ENCODE measurements around the gene TYSND1.
A peak's percentile ranks its signal among the peaks of the same experiment; 100 is the strongest.
"Not testable (repeated sequence)": the region's sequence is repeated elsewhere in the genome, so short reads cannot be mapped to it uniquely, and the experiment has no call there.

TYSND1 gene

DNA sequence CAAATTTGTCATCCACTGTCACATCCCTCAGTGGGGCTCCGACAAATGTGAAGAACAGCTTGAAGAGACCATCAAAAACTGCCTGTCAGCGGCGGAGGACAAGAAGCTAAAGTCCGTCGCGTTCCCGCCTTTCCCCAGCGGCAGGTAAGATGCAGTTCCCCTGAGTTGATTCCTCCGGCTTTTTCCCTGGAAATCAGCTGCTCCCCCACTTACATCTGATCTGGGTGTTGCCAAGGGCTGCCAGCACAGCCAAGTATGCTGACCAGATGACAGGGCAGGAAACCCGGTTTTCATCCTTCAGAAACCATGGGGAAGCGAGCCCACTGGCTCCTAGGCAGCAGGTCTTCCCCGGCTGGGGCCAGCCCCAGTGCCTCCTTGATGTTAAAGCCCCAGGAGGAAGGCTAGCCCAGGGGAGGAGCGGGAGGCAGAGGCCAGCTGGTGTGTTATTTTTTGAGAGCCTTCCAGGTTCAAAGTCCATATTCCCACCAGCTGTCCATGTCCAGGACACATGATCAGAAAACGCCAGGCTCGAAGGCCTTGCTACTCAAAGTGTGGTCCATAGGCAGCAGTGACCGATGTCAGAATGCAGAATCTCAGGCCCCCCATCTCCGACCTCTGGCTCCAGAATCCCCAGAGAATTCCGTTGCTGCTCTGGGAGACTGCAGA, 37.3 kb downstream of the TYSND1 start:
- no peak for DNase-seq (ENCODE audit: low spot score)

DNA sequence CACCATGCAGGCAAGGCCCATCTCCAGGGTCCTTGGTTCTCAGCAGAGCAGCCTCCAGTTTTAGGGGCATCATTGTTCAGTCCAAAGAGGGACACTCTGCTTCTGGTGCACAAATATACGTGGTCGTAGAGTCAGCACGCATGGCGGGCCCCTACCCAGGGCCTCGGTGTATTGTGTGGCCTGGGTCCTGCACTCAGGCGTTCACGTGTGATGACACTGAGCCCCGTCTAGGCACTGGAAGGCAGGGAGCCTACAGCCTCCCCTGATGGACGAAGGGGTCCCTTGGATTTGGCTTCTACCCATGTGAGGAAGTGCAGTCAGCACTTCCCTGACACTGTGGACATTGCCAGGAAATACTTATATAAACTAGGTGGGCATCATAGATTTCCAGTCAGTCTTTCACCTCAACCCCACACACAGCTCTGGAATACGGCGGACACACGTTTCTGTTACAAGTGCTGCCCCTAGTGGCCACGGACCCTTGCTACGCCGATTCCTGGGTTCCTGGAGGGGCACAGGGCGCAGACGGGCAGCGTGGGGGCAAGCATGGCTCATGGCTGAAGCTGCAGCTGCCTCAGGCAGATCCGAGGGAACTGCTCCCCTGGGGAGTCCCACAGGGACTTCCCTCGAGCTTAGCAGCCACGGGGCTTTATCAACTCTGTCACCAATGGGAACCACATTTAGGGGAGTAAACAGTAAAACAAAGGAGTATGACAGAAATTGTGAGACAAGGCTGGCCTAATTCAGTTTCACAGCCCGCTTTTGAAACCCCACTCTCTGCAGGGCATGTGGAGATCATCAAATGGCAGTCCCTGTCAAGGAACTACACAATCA, 39.3 kb downstream of the TYSND1 start:
- no peak for DNase-seq (ENCODE audit: low spot score)

DNA sequence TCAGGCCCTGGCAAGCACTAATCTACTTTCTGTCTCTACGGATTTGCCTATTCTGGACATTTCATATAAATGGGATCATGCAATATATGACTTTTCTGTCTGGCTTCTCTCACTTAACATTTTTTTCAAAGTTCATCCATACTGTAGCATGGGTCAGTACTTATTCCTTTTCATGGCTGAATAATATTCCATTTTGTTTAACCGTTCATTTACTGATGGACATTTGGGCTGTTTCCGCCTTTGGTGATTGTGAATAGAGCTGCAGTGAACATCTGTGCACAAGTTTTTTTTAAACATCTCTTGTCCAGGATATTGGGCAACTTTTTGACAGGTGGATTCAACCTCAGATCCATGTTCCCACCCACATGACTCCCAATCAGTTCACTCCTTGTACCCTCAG, 44.8 kb downstream of the TYSND1 start:
- no peak for DNase-seq (ENCODE audit: low spot score)

DNA sequence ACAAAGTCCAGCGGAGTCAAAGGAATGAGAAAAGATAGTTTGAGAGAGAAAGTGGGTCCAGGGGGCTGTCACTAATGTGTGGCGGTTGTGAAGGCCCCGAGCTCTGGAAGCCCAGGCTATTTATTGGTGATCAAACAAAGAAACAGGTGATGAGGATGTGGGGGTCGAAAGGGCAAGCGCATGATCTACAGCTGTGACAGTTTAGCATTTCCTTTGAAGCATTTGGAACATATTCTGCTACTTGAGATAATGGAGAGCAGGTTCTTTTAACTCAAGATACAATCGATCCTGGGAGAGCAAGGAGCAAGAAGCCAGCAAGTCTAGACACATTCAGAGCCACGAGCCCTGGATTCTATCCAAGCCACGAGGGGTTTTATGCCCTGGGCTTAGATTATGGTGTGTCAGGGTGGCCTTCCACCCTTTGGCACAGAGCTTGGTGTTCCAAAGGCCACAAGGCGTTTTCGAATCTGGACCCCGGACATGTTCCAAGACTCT, 45.4 kb downstream of the TYSND1 start:
- not testable (repeated sequence) for DNase-seq (ENCODE audit: low spot score)

DNA sequence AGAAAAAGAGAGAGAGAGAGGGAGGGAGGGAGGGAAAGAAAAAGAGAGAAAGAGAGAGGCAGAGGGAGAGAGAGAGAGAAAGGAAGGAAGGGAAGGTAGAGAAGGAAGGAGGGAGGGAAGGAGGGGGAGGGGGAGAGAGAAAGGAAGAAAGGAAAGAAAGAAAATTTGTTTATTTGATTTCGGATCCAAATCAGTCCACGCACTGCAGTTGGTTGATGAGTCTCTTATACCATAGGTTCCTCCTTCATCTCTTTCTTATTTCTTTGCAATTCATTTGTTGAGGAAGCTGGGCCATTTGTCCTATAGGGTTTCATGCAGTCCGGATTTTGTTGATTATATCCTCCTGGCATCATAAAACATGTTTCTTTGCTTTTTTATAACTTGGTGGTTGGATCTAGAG, 48.2 kb downstream of the TYSND1 start:
- DNase-seq (ENCODE audit: low spot score), result no peak

DNA sequence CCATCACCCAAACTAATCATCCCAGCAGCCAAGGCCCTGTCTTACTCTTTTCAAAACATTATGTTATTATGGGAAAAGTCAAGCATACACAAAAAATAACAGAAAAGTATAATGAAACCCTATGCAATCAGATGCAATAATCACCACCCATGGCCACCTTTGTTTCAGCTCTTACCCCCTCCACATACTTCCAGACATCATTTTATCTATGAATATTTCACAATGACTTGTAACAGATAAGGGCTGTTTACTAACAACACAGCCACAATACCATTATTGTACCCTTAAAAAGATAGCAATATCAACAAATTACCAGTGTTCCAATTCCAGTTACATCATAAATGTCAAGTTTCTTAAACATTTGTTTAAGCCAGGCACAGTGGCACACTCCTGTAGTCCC, 49.0 kb downstream of the TYSND1 start:
- DNase-seq (ENCODE audit: low spot score), result no peak

DNA sequence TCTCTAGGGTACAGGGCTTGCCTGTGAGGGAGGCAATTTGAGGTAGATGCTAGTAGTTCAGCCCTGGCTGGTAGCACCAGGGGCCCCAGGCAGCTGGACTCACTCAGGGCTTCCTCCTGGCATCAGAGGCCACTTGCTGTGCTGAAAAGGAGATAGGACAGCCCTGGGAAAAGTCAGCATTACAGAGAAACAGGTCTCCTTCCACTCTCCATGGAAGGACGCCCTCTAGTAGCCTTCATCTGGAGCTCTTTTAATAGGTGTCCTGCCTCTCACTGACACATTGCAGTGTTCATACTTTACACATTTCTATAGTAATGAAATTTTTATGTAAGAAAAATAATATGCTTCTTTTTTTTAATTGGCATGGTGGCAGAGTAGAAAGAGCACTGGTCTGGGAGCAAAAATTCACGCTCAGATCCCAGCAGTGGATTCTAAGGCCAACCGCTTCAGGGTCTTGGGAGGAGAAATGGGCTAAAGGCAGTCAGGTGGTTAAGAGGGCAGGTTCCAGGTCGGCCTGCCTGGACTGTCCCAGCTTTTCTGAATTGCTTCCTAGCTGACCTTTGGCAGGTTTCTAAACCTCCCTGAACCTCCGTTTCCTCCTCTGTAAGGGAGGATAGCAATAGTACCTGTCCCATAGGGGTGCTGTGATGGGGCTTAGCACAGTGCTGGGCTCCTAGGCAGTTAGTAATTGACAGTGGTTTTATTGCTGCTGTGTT, 49.6 kb downstream of the TYSND1 start:
- no peak for DNase-seq (ENCODE audit: low spot score)

DNA sequence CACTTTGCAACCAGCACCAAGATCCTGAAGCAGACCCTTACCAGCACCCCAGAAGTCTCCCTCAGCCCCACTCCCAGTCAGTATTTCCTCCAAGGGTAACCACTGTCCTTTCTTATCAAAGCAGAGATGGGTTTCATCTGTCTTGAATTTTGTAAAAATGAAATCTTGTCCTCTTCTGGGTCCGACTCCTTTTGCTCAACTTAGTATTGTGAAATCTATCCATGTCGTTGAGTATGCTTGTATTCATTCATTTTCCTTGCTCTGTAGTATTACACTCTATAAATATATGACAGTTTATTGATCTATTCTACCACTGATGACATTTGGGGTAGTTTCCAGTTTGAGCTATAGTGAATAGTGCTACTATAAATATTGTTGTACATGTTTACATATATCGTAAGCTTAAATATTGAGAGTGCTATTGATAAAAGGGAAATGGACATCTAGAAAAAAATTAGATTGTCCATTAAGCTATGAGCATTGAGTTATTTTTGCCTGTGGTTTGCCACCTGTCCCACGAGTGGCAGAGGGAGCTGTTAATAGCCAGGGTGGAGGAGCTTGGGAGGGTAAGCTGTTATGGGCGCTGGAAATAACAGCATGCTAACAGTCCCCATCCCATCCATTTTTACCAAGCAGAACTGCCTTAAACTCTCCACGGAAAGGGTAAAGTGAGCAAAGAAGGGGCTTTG, 50.3 kb downstream of the TYSND1 start:
- DNase-seq (ENCODE audit: low spot score), result no peak

DNA sequence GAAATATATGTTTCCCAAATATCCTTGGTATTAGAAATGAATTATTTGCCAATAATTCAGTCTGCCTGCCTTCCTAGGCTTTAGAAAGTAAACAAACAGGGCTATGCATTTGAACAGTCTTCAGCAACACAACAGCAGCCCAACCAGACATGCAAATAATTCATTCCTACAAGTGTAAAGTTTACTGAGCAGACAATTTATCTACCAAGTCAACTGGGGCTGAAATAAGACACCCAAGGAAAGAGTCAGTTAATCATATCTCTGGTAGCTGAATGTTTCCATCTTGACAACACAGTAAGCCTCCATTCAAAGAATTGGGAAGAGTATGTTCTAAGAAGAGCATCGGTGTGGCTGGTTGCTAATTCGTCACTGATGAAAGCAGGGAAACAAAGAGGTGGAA, 52.2 kb downstream of the TYSND1 start:
- DNase-seq (ENCODE audit: low spot score), result no peak

DNA sequence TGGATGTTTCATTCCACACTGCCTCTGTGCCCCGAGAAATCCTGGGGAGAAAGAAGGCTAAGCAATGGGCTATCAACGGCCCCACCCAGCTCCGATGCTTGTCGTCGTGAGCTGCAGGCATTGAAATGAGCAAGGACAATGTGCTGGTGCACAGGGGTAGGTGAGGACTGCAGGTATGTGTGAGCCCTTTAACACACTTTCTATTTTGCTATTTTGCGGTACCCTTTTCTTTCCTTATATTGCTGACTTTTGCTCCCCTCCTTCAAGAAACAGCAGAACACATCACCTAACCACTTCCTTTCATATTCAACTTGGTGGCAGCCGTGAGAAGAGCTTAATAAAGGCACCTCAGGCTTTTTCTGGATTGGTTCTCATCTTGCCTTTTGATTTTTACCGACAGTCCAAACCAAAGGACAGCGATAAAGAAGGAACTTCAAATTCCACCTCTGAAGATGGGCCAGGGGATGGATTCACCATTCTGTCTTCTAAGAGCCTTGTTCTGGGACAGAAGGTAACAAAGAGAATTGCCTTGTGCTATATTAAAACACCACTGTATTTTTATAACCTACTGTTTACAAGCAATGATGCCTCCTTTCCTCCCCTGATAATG, 53.1 kb downstream of the TYSND1 start:
- peak; percentile 51 for DNase-seq (ENCODE audit: low spot score)

DNA sequence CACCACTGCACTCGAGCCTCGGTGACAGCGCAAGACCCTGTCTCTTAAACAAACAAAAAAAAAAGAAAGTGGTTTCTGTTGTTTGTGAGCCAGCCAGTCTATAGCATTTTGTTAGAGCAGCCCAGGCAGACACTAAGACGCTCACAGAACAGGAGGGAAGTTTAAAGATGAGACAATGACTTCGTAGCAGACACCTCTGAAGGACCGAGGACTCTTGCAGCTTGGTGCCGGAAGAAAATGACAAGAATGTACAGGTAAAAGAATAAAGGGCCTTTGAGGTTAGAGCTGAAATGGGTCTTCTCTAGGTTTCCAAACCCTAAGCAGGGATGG, 54.1 kb downstream of the TYSND1 start:
- DNase-seq (ENCODE audit: low spot score), result no peak

DNA sequence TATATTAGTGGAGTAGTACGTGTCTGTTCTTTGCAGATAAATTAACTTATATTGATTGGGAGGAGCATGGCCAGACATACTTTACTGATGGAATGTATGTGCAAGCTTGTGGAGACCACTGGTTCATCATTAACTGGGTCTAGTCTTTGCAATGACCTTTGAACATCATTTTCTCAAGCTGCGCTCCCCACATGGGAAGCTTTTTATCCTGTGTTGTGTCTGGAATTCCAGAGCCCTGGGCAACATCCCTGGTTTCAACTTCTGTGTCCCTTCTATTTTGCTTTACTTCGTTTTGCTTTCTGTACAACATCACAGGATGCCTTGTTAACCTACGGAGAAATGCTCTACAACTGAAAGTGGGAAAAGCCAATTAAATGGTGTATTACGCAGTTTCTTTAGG, 55.5 kb downstream of the TYSND1 start:
- no peak for DNase-seq (ENCODE audit: low spot score)

DNA sequence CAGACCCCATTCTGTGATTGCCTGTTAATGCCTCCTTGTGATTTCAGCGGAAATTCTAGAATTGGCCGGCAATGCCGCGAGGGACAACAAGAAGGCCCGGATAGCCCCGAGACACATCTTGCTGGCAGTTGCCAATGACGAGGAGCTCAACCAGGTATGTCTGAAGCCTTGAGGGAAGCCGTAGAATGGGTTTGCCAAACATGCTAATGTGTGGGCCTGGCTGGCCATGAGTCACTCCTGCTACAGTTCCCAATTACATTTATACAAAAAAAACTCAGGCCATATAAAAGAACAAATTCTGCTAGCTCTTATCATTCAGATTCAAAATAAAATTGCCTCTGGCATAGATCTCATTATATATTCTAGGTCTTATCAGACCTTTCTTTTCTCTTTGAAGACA, 56.5 kb downstream of the TYSND1 start:
- no peak for DNase-seq (ENCODE audit: low spot score)

DNA sequence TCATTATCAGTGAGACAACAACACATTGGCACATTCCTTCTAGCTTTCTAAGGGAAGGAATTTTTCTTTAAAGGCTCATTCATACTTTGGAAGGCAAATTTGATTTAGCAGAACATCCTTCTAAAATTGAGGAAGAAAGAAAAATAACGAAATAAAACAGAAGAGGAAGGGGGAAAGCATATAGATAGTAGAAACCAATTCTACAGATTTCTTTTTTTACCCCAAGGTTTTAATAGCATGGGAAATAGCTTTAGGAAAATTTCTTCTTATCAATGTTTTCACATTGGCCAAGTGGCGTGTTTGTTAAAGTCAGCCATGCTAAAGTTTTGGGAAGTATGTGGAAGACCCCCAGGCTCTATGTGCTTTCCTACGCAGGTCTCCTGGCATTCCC, 58.2 kb downstream of the TYSND1 start:
- DNase-seq (ENCODE audit: low spot score), result no peak
